Ovary (tissue), 3 donors: ENCODE measurements around the gene APOF.

Source experiments
- CTCF ChIP-seq, 3 donors: fragments of 450-650 bp in 2 of 3; fragments of 200-600 bp in 1 of 3; IDR thresholded peaks; one replicate each; pipeline versions ENCODE4 v1.5.1 to v1.8.0; 2016 to 2022; ENCODE audit warnings: antibody characterized with exemption in 3 of 3, mild to moderate bottlenecking in 1 of 3
- POLR2A ChIP-seq: fragments of 450-650 bp; IDR thresholded peaks from one replicate; pipeline ENCODE4 v1.6.1; 2017; ENCODE audit warnings: antibody characterized with exemption, mild to moderate bottlenecking, moderate library complexity
- donor health status: DM: no; HTN: no; CAD: no.

GRCh38 chr12:56321027-56321426, 41.6 kb downstream of the APOF start:
- TF ChIP-seq CTCF (IDR thresholded peaks at IDR 0.05), result no peak
- TF ChIP-seq POLR2A, result no peak
